Natural killer cell (primary cell): Measurements from ENCODE around the gene TRIM42. TPM values are rescaled to one million over a fixed set of nuclear protein-coding genes. Genes with fewer than 3 reads are reported as not detected.

ENCODE experiments used
- ATAC-seq, 3 donors: fragments of 150-1000 bp in 2 of 3; fragments of 200-7000 bp in 1 of 3; cut with Tn5 transposase; 1 replicate in 1 of 3; 2 replicates in 2 of 3; pipeline ENCODE4 v1.10.0; 2021; ENCODE audit warnings: mild to moderate bottlenecking in 2 of 3, moderate library complexity in 2 of 3
- DNase-seq, 2 donors: peaks; one replicate each; pipeline versions ENCODE4 v3.0.0 to v3.0.0-alpha.2; 2013 to 2021; ENCODE audit warnings: mixed read lengths in 1 of 2
- H3K27ac ChIP-seq: one replicate; pipeline ENCODE4 v1.5.1; 2013; ENCODE audit warnings: mild to moderate bottlenecking, low read length
- H3K27me3 ChIP-seq: one replicate; pipeline ENCODE4 v1.6.1; 2013; ENCODE audit warnings: low read length; ENCODE audit not compliant: control insufficient read depth, insufficient read depth
- H3K36me3 ChIP-seq: one replicate; pipeline ENCODE4 v1.6.1; 2013; ENCODE audit warnings: low read length; ENCODE audit not compliant: control insufficient read depth, insufficient read depth
- H3K4me1 ChIP-seq: one replicate; pipeline ENCODE4 v1.6.1; 2013; ENCODE audit warnings: low read length; ENCODE audit not compliant: control insufficient read depth, insufficient read depth
- H3K4me3 ChIP-seq: one replicate; pipeline ENCODE4 v1.5.1; 2013; ENCODE audit warnings: low read length
- H3K9me3 ChIP-seq: one replicate; pipeline ENCODE4 v1.6.1; 2013; ENCODE audit warnings: low read length; ENCODE audit not compliant: control insufficient read depth, insufficient read depth
- H3K27ac Mint-ChIP-seq, 2 donors: one replicate each; pipeline ENCODE4 v1.8.0; 2022; ENCODE audit warnings: mild to moderate bottlenecking in 2 of 2, mixed read lengths in 2 of 2, moderate library complexity in 1 of 2
- H3K27me3 Mint-ChIP-seq, 2 donors: one replicate each; pipeline ENCODE4 v1.8.0; 2022; ENCODE audit warnings: low read depth in 2 of 2, mixed read lengths in 2 of 2
- H3K36me3 Mint-ChIP-seq: one replicate; pipeline ENCODE4 v1.8.0; 2022; ENCODE audit warnings: mixed read lengths
- H3K4me1 Mint-ChIP-seq, 2 donors: one replicate each; pipeline ENCODE4 v1.8.0; 2022; ENCODE audit warnings: mixed read lengths in 2 of 2
- H3K4me3 Mint-ChIP-seq: one replicate; pipeline ENCODE4 v1.8.0; 2022; ENCODE audit warnings: mild to moderate bottlenecking, moderate library complexity, mixed read lengths
- H3K9me3 Mint-ChIP-seq, 2 donors: one replicate each; pipeline ENCODE4 v1.8.0; 2022; ENCODE audit warnings: mixed read lengths in 2 of 2
- CTCF ChIP-seq: fragments of 200-600 bp; IDR thresholded peaks from one replicate; pipeline ENCODE4 v1.8.0; 2022; ENCODE audit warnings: antibody characterized with exemption
- WGBS: methylation state at CpG from one replicate; pipeline ENCODE4 v1.1.7; 2013; ENCODE audit warnings: missing lambda C conversion rate; ENCODE audit not compliant: insufficient coverage; 5-methylcytosine and 5-hydroxymethylcytosine counted together
- intact Hi-C: fragments of 100-400 bp; cut with micrococcal nuclease; formaldehyde crosslinking; loops from one replicate; pipeline ENCODE4 v1.14.2; 2022
- total RNA-seq, 4 donors: library from RNA; stranded (reverse); fragments of 120-200 nt in 1 of 4; gene quantifications; one replicate each; pipeline versions ENCODE4 v1.2.3 to v1.2.4, GENCODE V29; 2013 to 2022

Gene TRIM42
- total RNA-seq, 3 donors from 2014 or later (not counting 1 experiment from before 2014, with no cell fraction given): not detected

GRCh38 chr3:140719841-140720614 lies 42.2 kb downstream of the TRIM42 start:
- peaks cover 0 to 4% of the 10 kb centered on the region in 2 donors for H3K27me3 Mint-ChIP-seq
- no peaks in the 10 kb centered on the region for H3K4me1 Mint-ChIP-seq
- WGBS: 92% methylated on average over 5 of the region's 5 CpGs
- no peak overlapping the region for H3K27ac Mint-ChIP-seq
- TF ChIP-seq CTCF: no peak
- DNase-seq (no peak), ATAC-seq (no peak)
- no peaks in the 10 kb centered on the region for H3K4me1 ChIP-seq
- H3K9me3 Mint-ChIP-seq: peaks cover 5 to 7% of the 10 kb centered on the region in 2 donors
- no peak overlapping the region for H3K4me3 ChIP-seq
- H3K36me3 ChIP-seq: no peaks in the 10 kb centered on the region
- H3K9me3 ChIP-seq: no peaks in the 10 kb centered on the region
- no peaks in the 10 kb centered on the region for H3K27me3 ChIP-seq
- no peak overlapping the region for H3K27ac ChIP-seq
- H3K36me3 Mint-ChIP-seq: no peaks in the 10 kb centered on the region
- intact Hi-C loops: no loop called here
- no peak overlapping the region for H3K4me3 Mint-ChIP-seq

GRCh38 chr3:140723576-140723975 lies 45.7 kb downstream of the TRIM42 start:
- H3K9me3 ChIP-seq: no peaks in the 10 kb centered on the region
- Mint-ChIP-seq H3K27me3 (peaks cover 0 to 4% of the 10 kb centered on the region in 2 donors), H3K27ac (no peak overlapping the region), H3K4me3 (no peak overlapping the region), H3K36me3 (no peaks in the 10 kb centered on the region), H3K4me1 (no peaks in the 10 kb centered on the region), H3K9me3 (peaks cover 5 to 7% of the 10 kb centered on the region in 2 donors)
- no peak for TF ChIP-seq CTCF
- DNase-seq: no peak
- H3K4me1 ChIP-seq: no peaks in the 10 kb centered on the region
- no peak for ATAC-seq
- H3K4me3 ChIP-seq: no peak overlapping the region
- no peaks in the 10 kb centered on the region for H3K36me3 ChIP-seq
- 84% methylated on average over 3 of the region's 3 CpGs for WGBS
- H3K27ac ChIP-seq: no peak overlapping the region
- H3K27me3 ChIP-seq: no peaks in the 10 kb centered on the region
- intact Hi-C loops: no loop called here

- intact Hi-C loops: no loop called here
- H3K27me3 Mint-ChIP-seq: peaks cover 0 to 4% of the 10 kb centered on the region in 2 donors
- no peak for TF ChIP-seq CTCF
- H3K4me3 Mint-ChIP-seq: no peak overlapping the region
- H3K4me3 ChIP-seq: no peak overlapping the region
- peaks cover 3 to 5% of the 10 kb centered on the region in 2 donors for H3K9me3 Mint-ChIP-seq
- H3K36me3 Mint-ChIP-seq: no peaks in the 10 kb centered on the region
- no peaks in the 10 kb centered on the region for H3K9me3 ChIP-seq
- H3K27ac Mint-ChIP-seq: no peak overlapping the region
- no peak for ATAC-seq
- no peaks in the 10 kb centered on the region for H3K4me1 ChIP-seq
- no peak for DNase-seq
- no peaks in the 10 kb centered on the region for H3K36me3 ChIP-seq
- H3K27me3 ChIP-seq: no peaks in the 10 kb centered on the region
- H3K27ac ChIP-seq: no peak overlapping the region
- 90% methylated on average over 4 of the region's 4 CpGs for WGBS
- no peaks in the 10 kb centered on the region for H3K4me1 Mint-ChIP-seq
These were observed 47.3 kb downstream of the TRIM42 start for GRCh38 chr3:140724856-140725812.
